ENCODE data around the gene IL17REL. TPM values are rescaled to one million over a fixed set of nuclear protein-coding genes. Genes with fewer than 3 reads are reported as not detected.
"Not testable (repeated sequence)": the region's sequence is repeated elsewhere in the genome, so short reads cannot be mapped to it uniquely, and the experiment has no call there.

The IL17REL gene
- total and polyA plus RNA-seq, 4 donors, result 0.02 to 0.51 (median 0.19) TPM; not detected in 1

- ATAC-seq (ENCODE audit: insufficient read depth, low FRiP score), result no peak
- Histone ChIP-seq H3K4me3 (no peak overlapping the region), H3K9ac (ENCODE audit: insufficient read depth in 1 of 2, low read length in 2 of 2) (no peak overlapping the region), H3K9me3 (ENCODE audit: control insufficient read depth in 4 of 4, insufficient read depth in 3 of 4, low read length in 3 of 4) (peaks cover 0 to 6% (median 0%) of the 10 kb centered on the region in 4 donors), H3K27ac (ENCODE audit: low read depth in 1 of 2, low read length in 1 of 2) (no peak overlapping the region), H3K27me3 (ENCODE audit: control insufficient read depth in 3 of 3, insufficient read depth in 3 of 3, low read length in 2 of 3) (no peaks in the 10 kb centered on the region), H3K4me1 (ENCODE audit: control insufficient read depth in 5 of 5, insufficient read depth in 5 of 5, low read length in 5 of 5) (peaks cover 0 to 4% (median 0%) of the 10 kb centered on the region in 5 donors), H3K36me3 (ENCODE audit: control insufficient read depth in 4 of 4, insufficient read depth in 4 of 4, low read length in 4 of 4) (no peaks in the 10 kb centered on the region)
- no peak for DNase-seq
- 88 to 95% methylated on average over 7 of the region's 7 CpGs for WGBS, 2 donors
- TF ChIP-seq, protein P1, sequence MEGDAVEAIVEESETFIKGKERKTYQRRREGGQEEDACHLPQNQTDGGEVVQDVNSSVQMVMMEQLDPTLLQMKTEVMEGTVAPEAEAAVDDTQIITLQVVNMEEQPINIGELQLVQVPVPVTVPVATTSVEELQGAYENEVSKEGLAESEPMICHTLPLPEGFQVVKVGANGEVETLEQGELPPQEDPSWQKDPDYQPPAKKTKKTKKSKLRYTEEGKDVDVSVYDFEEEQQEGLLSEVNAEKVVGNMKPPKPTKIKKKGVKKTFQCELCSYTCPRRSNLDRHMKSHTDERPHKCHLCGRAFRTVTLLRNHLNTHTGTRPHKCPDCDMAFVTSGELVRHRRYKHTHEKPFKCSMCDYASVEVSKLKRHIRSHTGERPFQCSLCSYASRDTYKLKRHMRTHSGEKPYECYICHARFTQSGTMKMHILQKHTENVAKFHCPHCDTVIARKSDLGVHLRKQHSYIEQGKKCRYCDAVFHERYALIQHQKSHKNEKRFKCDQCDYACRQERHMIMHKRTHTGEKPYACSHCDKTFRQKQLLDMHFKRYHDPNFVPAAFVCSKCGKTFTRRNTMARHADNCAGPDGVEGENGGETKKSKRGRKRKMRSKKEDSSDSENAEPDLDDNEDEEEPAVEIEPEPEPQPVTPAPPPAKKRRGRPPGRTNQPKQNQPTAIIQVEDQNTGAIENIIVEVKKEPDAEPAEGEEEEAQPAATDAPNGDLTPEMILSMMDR (IDR thresholded peaks at IDR 0.05; ENCODE audit: control extremely low read depth, extremely low read depth), result no peak
Observed at GRCh38 chr22:49991907-49992533, 20.5 kb downstream of the IL17REL start.

- ATAC-seq (ENCODE audit: insufficient read depth, low FRiP score), result no peak
- no peaks in the 10 kb centered on the region for H3K36me3 ChIP-seq (ENCODE audit: control insufficient read depth in 4 of 4, insufficient read depth in 4 of 4, low read length in 4 of 4)
- TF ChIP-seq, protein P1 (IDR thresholded peaks at IDR 0.05; ENCODE audit: control extremely low read depth, extremely low read depth), result no peak
- WGBS, 2 donors, result 92 to 93% methylated on average over 6 of the region's 6 CpGs
- peaks cover 0 to under 1% (median 0%) of the 10 kb centered on the region in 3 donors for H3K27me3 ChIP-seq (ENCODE audit: control insufficient read depth in 3 of 3, insufficient read depth in 3 of 3, low read length in 2 of 3)
- H3K4me1 ChIP-seq (ENCODE audit: control insufficient read depth in 5 of 5, insufficient read depth in 5 of 5, low read length in 5 of 5), result peaks cover 0 to 4% (median 0%) of the 10 kb centered on the region in 5 donors
- H3K9me3 ChIP-seq (ENCODE audit: control insufficient read depth in 4 of 4, insufficient read depth in 3 of 4, low read length in 3 of 4), result peaks cover 0 to 6% (median 0%) of the 10 kb centered on the region in 4 donors
- no peak overlapping the region for H3K9ac ChIP-seq (ENCODE audit: insufficient read depth in 1 of 2, low read length in 2 of 2)
- H3K4me3 ChIP-seq, result no peak overlapping the region
- H3K27ac ChIP-seq (ENCODE audit: low read depth in 1 of 2, low read length in 1 of 2), result no peak overlapping the region
- no peak for DNase-seq
Observed at GRCh38 chr22:49991167-49991566, 21.4 kb downstream of the IL17REL start.

DNA sequence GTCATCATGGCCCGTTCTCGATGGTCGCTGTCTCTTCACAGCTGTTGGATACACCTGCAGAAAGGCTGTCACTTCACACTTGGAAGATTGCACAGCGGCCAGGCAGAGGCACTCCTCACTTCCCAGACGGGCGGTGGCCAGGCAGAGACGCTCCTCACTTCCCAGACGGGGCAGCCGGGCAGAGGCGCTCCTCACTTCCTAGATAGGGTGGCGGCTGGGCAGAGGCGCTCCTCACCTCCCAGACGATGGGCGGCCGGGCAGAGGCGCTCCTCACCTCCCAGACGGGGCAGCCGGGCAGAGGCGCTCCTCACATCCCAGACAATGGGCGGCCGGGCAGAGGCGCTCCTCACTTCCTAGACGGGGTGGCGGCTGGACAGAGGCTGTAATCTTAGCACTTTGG lies 22.7 kb downstream of the IL17REL start:
- not testable (repeated sequence) for H3K9ac ChIP-seq (ENCODE audit: insufficient read depth in 1 of 2, low read length in 2 of 2); H3K4me1 ChIP-seq (ENCODE audit: control insufficient read depth in 5 of 5, insufficient read depth in 5 of 5, low read length in 5 of 5); DNase-seq; H3K36me3 ChIP-seq (ENCODE audit: control insufficient read depth in 4 of 4, insufficient read depth in 4 of 4, low read length in 4 of 4); H3K27me3 ChIP-seq (ENCODE audit: control insufficient read depth in 3 of 3, insufficient read depth in 3 of 3, low read length in 2 of 3); ATAC-seq (ENCODE audit: insufficient read depth, low FRiP score); H3K27ac ChIP-seq (ENCODE audit: low read depth in 1 of 2, low read length in 1 of 2); H3K4me3 ChIP-seq; H3K9me3 ChIP-seq (ENCODE audit: control insufficient read depth in 4 of 4, insufficient read depth in 3 of 4, low read length in 3 of 4)
- 93 to 95% methylated on average over 24 of the region's 24 CpGs for WGBS, 2 donors

DNA sequence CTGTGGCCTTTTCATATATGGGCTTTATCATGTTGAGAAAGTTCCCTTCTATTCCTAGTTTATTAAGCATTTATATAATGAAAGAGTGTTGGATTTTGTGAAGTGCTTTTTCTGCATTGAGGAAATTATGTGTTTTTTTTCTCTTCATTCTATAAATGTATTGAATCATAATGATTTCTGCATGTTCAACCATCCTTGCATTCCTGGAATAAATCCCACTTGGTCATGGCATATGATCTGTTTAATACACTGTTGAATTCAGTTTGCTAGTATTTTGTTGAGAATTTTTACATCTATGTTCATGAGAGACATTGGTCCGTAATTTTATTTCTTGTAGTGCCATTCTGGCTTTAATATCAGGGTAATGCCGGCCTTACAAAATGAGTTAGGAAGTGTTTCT lies 26.2 kb downstream of the IL17REL start:
- H3K27ac ChIP-seq (ENCODE audit: low read depth in 1 of 2, low read length in 1 of 2), result no peak overlapping the region
- peaks cover 0 to 2% (median 0%) of the 10 kb centered on the region in 4 donors for H3K9me3 ChIP-seq (ENCODE audit: control insufficient read depth in 4 of 4, insufficient read depth in 3 of 4, low read length in 3 of 4)
- H3K9ac ChIP-seq (ENCODE audit: insufficient read depth in 1 of 2, low read length in 2 of 2), result no peak overlapping the region
- H3K27me3 ChIP-seq (ENCODE audit: control insufficient read depth in 3 of 3, insufficient read depth in 3 of 3, low read length in 2 of 3), result peaks cover 0 to 13% (median 12%) of the 10 kb centered on the region in 3 donors
- DNase-seq (no peak), ATAC-seq (ENCODE audit: insufficient read depth, low FRiP score) (no peak)
- H3K4me3 ChIP-seq, result no peak overlapping the region
- peaks cover 0 to 4% (median 0%) of the 10 kb centered on the region in 5 donors for H3K4me1 ChIP-seq (ENCODE audit: control insufficient read depth in 5 of 5, insufficient read depth in 5 of 5, low read length in 5 of 5)
- H3K36me3 ChIP-seq (ENCODE audit: control insufficient read depth in 4 of 4, insufficient read depth in 4 of 4, low read length in 4 of 4), result no peaks in the 10 kb centered on the region
- 96 to 100% methylated on average over 2 of the region's 2 CpGs for WGBS, 2 donors
- TF ChIP-seq, protein P1 (IDR thresholded peaks at IDR 0.05; ENCODE audit: control extremely low read depth, extremely low read depth), result no peak
